Left forelimb (tissue), 1 donor: Measurements from ENCODE around the gene ZNRF4.
"Not testable (repeated sequence)": the region's sequence is repeated elsewhere in the genome, so short reads cannot be mapped to it uniquely, and the experiment has no call there.

Experiments used
- DNase-seq: peaks from one replicate; pipeline ENCODE4 v3.0.0-alpha.2; 2018; ENCODE audit warnings: low spot score

Gene ZNRF4

GRCh38 chr19:5477451-5478215 is 22.4 kb downstream of the ZNRF4 start:
- DNase-seq, result no peak

- no peak for DNase-seq
Observed at GRCh38 chr19:5478241-5478924, 23.2 kb downstream of the ZNRF4 start.

DNA sequence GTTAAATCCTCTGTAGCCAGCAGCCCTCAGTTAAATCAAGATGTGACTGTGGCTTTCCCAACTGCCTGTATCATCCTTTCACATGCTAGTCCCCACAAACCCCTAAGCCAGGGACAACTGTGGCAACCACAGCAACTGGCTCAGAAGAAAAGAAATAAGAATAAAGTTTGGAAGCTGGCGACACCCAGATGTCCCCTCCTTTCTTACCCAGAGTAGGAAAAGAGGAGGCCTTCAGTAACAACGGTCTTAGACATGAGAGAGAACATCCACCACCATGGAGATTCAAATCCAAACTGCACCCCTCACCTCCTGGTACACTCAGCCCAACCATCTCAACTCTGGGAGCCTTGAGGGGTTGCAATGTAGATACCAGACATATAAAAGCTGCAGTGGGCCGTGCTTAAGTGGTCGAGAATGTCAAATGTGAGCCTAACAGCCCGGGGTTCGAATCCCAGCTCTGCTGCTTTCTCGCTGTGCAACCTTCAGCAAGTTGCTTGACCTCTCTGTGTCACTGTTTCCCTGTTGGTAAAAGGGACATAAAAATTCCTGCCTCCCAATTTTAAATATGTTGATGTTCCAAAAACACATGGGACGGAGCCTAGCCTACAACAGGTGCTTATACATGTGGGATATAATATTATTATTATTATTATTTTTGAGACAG is 23.8 kb downstream of the ZNRF4 start:
- no peak for DNase-seq

DNA sequence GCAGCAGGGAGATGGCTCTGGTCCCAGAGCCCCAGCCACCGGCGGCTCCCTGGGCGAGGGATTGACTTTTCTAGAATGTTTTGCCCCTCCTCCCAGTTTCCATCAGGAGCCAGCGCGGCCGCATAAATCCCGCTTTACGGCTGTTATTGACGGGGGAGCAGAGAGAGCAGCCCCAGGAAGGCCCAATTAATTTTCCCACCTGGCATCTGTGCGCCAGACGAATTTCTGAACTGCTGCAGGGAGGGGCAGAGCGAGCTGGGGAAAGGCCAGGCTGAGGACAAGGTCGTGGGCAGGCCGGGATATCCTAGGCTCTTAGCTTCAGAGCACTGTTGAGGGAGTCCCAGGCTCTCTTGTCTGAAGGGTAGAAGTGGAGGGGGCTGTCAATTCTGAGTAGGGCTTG is 24.7 kb downstream of the ZNRF4 start:
- DNase-seq, result no peak

DNA sequence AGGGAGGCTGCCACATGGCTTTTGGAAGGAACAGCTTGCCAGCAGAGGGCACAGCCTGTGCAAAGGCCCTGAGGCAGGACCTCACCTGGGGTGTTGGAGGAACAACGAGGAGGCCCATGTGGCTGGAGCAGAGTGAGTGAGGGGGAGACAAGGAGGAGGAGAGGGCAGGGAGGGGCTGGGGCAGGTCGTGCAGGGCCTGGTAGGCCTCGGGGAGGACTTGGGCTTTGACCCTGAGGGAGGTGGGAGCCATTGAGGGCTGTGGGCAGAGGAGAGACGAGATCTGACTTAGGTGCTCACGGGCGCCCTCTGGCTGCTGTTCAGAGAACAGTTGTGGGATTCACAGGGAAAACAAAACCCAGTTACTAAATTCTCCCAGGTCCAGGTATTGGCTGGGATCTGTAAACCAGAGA is 25.2 kb downstream of the ZNRF4 start:
- no peak for DNase-seq

DNA sequence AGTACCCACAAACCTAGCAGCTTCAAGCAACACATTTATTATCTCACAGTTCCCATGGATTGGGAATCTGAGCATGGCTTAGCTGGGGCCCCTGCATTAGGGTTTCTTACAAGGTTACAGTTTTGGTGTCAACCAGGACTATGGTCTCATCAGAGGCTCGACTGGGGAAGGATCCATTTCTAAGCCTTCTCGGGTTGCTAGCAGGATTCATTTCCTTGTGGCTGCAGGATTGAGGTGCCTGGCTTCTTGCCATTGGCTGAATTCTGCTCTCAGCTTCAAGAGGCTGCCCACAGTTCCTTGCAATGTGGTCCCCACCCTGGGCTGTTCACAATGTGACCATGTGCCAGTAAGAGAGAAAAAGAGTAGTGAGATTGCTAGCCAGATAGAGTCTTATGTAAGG is 26.7 kb downstream of the ZNRF4 start:
- no peak for DNase-seq

- DNase-seq, result no peak
Observed at GRCh38 chr19:5484398-5485285, 29.4 kb downstream of the ZNRF4 start.

DNA sequence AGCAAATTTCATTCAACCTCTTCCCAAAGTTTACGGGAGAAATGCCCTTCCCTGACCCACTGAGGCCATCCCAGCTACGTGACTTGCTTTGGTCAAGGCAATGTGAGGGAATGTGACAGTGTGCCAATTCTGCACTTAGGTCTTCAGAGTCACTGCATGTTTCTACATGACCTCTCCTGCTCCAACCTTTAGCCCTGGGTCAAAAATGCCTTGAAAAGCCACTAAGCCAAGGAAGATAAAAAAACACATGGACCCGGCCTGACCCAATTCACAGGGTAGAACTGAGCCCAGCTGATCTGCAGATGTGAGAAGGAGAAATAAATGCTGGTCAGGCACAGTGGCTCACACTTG is 30.0 kb downstream of the ZNRF4 start:
- DNase-seq, result no peak

DNA sequence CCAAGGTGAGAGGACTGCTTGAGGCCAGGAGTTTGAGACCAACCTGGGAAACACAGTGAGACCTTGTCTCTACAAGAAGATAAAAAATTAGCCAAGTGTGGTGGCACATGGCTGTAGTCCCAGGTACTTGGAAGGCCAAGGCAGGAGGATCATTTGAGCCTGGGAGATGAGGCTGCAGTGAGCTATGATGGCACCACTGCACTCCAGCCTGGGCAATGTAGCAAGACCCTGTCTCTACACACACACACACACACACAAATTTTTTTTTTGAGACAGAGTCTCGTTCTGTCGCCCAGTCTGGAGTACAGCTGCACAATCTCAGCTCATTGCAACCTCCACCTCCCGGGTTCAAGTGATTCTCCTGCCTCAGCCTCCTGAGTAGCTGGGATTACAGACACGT is 30.4 kb downstream of the ZNRF4 start:
- not testable (repeated sequence) for DNase-seq

DNA sequence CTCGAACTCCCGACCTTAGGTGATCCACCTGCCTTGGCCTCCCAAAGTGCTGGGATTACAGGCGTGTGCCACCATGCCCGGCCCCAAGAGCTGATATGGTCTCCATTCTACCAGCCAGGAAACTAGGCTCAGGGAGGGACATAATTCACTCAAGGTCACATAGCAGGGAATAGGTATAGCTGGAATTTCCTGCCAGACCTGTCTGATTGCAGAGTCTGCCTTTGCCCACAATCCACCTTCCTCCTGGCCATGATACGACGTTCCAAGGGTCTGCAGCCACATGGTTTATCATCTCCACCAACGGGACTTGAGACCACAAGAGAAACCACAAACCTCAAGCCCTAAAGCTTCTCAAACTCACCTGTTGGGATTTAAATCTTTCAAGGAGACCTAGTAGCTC is 32.0 kb downstream of the ZNRF4 start:
- no peak for DNase-seq

- no peak for DNase-seq
Observed at GRCh38 chr19:5489551-5489950, 34.3 kb downstream of the ZNRF4 start.

GRCh38 chr19:5491565-5491964 is 36.3 kb downstream of the ZNRF4 start:
- no peak for DNase-seq

- DNase-seq, result no peak
Observed at GRCh38 chr19:5492281-5492634, 37.0 kb downstream of the ZNRF4 start.

- DNase-seq, result no peak
Observed at GRCh38 chr19:5492635-5493409, 37.6 kb downstream of the ZNRF4 start.

DNA sequence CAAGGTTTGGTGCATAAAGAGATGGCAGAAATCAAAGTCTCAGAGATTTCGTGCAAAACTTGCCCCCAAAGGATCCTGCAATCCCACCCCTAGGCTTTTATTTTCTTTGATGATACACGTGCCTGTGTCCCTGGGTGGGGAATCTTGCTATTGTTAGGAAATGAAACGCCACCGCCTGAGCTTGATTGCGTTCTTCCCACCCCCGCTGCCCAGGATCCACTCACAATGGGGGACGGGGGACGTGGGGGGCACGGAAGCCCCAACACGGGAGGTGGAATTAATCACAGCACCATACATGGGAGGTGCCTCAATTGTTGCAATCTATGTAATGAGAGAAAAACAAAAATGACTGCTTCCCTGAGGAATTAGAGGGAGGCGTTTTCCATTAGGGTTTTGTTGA is 39.6 kb downstream of the ZNRF4 start:
- DNase-seq, result no peak

GRCh38 chr19:5495792-5496191 is 40.6 kb downstream of the ZNRF4 start:
- no peak for DNase-seq

DNA sequence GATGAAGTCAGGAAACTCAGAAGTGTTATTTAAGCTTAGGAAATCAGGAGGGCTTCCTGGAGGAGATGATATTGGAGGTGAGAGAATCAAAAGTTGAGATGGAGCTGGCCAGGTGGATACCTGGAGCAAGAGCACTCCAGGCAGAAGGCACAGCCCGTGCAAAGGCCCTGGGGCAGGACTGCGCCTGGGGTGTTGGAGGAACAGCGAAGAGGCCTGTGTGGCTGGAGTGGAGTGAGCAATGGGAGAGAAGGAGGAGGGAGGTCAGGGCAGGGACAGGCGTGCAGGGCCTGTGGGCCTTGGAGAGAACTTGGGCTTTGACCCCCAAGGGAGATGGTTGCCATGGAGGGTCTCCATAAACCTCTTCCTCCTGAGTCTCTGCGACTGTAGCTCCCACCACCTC is 42.1 kb downstream of the ZNRF4 start:
- no peak for DNase-seq

DNA sequence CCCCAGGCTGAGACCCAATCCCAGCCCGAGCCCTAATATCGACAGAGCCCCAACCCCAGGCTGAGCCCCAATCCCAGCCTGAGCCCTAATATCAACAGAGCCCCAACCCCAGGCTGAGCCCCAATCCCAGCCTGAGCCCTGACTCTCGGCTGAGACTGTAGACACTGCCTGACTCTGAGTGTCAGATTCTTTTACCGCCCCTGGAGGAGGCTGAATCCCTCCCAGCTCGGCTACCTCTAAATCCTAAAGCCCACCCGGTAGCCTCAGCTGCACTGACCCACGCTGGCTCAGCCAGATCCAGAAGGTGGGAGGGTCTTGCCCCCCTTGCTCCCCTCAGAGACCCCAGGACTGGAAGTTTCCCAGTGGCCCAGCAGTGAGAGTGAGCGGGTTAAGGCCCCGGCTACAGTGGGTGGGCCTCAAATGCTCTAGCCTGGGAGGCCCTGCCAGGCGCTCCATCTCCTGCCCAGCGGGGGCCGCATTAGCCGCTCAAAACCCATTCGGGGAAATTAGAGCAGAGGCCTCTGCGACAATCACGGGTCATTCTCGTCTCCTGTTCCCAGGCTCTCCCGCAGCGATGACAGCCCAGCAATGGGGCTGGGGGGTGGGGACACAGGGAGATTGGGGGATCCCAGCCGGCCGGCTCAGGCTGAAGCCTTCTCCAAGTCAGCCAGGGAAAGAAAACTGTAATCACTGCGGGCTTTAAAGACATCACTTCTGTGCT is 43.8 kb downstream of the ZNRF4 start:
- no peak for DNase-seq

DNA sequence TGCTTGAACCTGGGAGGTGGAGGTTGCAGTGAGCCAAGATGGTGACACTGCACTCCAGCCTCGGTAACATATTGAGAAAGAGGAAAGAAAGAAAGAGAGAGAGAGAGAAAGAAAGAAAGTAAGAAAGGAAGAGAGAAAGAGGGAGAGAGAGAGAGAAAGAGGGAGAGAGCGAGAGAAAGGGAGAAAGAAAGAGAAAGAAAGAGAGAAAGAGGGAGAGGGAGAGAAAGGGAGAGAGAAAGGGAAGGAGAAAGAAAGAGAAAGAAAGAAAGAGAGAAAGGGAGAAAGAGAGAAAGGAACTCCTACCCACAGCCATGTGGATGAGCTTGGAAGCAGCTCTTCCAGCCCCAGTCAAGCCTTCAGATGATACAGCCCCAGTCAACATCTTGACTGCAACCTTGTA is 46.7 kb downstream of the ZNRF4 start:
- DNase-seq, result no peak

- no peak for DNase-seq
Observed at GRCh38 chr19:5503598-5503997, 48.4 kb downstream of the ZNRF4 start.

DNA sequence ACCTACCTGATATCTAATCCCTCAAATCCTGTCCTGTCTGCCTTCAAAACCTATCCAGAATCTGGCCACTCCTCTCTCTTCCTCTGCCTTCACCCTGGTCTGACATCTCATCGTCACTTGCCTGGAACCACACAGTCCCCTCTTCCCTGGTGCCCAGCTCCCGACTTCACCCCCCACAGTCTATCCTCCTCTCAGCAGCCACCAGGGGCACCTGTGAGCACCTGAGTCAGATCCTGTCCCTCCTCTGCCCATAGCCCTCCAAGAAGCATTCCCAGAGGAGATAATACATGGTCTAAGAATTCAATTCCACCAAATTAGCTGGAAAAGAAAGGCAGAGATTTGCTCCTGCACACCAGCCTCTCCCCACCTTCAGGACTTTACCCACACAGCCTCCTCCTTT is 48.9 kb downstream of the ZNRF4 start:
- no peak for DNase-seq
